Prostate gland (tissue), 2 donors: ENCODE results near the gene PIK3R6. TPM values are rescaled to one million over a fixed set of nuclear protein-coding genes. Genes with fewer than 3 reads are reported as not detected.

Source experiments
- DNase-seq: peaks from one replicate; pipeline ENCODE4 v3.0.0-alpha.2; 2019; ENCODE audit warnings: low spot score
- H3K27ac ChIP-seq, 2 donors: fragments of 200-600 bp; sonication (generic); 2 replicates each; pipeline ENCODE4 v1.5.1; 2017 to 2019
- H3K27me3 ChIP-seq: fragments of 200-600 bp; sonication (generic); replicated peaks from 2 replicates; pipeline ENCODE4 v1.5.1; 2019; ENCODE audit not compliant: insufficient read depth
- H3K36me3 ChIP-seq, 2 donors: fragments of 200-600 bp; sonication (generic); 1 replicate in 1 of 2; 2 replicates in 1 of 2; pipeline versions ENCODE4 v1.5.1 to v1.8.1; 2017 to 2019
- H3K4me1 ChIP-seq: fragments of 200-600 bp; sonication (generic); replicated peaks from 2 replicates; pipeline ENCODE4 v1.5.1; 2019
- H3K4me3 ChIP-seq, 2 donors: fragments of 200-600 bp; sonication (generic); 2 replicates each; pipeline ENCODE4 v1.5.1; 2017 to 2019
- H3K9me3 ChIP-seq: fragments of 200-600 bp; sonication (generic); 2 replicates; pipeline ENCODE4 v1.5.1; 2017
- CTCF ChIP-seq, 4 experiments: fragments of 200-600 bp in 2 of 4; fragments of 450-650 bp in 2 of 4; sonication (generic) in 2 of 4; IDR thresholded peaks; 1 replicate in 3 of 4; 2 replicates in 1 of 4; pipeline ENCODE4 v1.5.1; 2016 to 2019; ENCODE audit warnings: antibody characterized with exemption in 4 of 4, mild to moderate bottlenecking in 2 of 4, moderate library complexity in 2 of 4
- POLR2A ChIP-seq: fragments of 450-650 bp; IDR thresholded peaks from one replicate; pipeline ENCODE4 v1.6.1; 2016; ENCODE audit warnings: antibody characterized with exemption, mild to moderate bottlenecking
- POLR2AphosphoS5 ChIP-seq: sonication (generic); formaldehyde crosslinking; IDR thresholded peaks from one replicate; pipeline ENCODE4 v1.6.1; 2017; ENCODE audit warnings: antibody characterized with exemption
- WGBS: methylation state at CpG from one replicate; pipeline ENCODE4 v1.1.5; 2018; 5-methylcytosine and 5-hydroxymethylcytosine counted together
- intact Hi-C: fragments of 100-400 bp; cut with DNase I; formaldehyde crosslinking; loops from one replicate; pipeline ENCODE4 v1.14.2; 2022
- total RNA-seq, 2 donors: library from RNA; depleted of rRNA; stranded (reverse); fragments of >200 nt; gene quantifications; one replicate each; pipeline ENCODE4 v1.1.0, GENCODE V29; 2016

The PIK3R6 gene
- total RNA-seq: 1 to 10 TPM in 1 of 2 donors, under 1 TPM in 1; 0.18 to 2.6 TPM

GRCh38 chr17:8867361-8867981 is at the start of gene PIK3R6:
TSS of gene PIK3R6 (minus strand) at chr17:8867674. CDS start at chr17:8849794, 17,880 bp downstream.
- WGBS: 51% methylated on average over 12 of the region's 12 CpGs
- no peak for TF ChIP-seq POLR2A
- TF ChIP-seq POLR2AphosphoS5: no peak
- TF ChIP-seq CTCF (IDR thresholded peaks at IDR 0.05): no peak
- no peak for DNase-seq
- H3K36me3 ChIP-seq: no peaks in the 10 kb centered on the region
- no peaks in the 10 kb centered on the region for H3K27me3 ChIP-seq
- intact Hi-C loops: no loop called here
- H3K9me3 ChIP-seq: no peaks in the 10 kb centered on the region
- no peaks in the 10 kb centered on the region for H3K4me1 ChIP-seq
- H3K27ac ChIP-seq: no peak within 1 kb of the TSS
- no peak within 1 kb of the TSS for H3K4me3 ChIP-seq

GRCh38 chr17:8916466-8916865 is 49.0 kb upstream of the PIK3R6 start:
- H3K9me3 ChIP-seq: no peaks in the 10 kb centered on the region
- H3K27me3 ChIP-seq: peaks cover 1% of the 10 kb centered on the region
- no peak overlapping the region for H3K27ac ChIP-seq
- H3K4me1 ChIP-seq: no peaks in the 10 kb centered on the region
- DNase-seq: no peak
- intact Hi-C loops: no loop called here
- H3K36me3 ChIP-seq: no peaks in the 10 kb centered on the region
- no peak overlapping the region for H3K4me3 ChIP-seq
- TF ChIP-seq POLR2AphosphoS5: no peak
- TF ChIP-seq CTCF (IDR thresholded peaks at IDR 0.05): no peak
- no peak for TF ChIP-seq POLR2A
- 64% methylated on average over 7 of the region's 7 CpGs for WGBS

GRCh38 chr17:8914554-8914953 is 47.1 kb upstream of the PIK3R6 start:
- intact Hi-C loops: no loop called here
- Histone ChIP-seq H3K36me3 (no peaks in the 10 kb centered on the region), H3K27me3 (peaks cover 1% of the 10 kb centered on the region), H3K4me3 (no peak overlapping the region), H3K27ac (no peak overlapping the region), H3K9me3 (no peaks in the 10 kb centered on the region), H3K4me1 (no peaks in the 10 kb centered on the region)
- WGBS: 86% methylated on average over 8 of the region's 8 CpGs
- DNase-seq: no peak
- TF ChIP-seq CTCF (IDR thresholded peaks at IDR 0.05) (no peak), POLR2AphosphoS5 (no peak), POLR2A (no peak)

GRCh38 chr17:8913879-8914278 is 46.4 kb upstream of the PIK3R6 start:
- 80% methylated on average over 4 of the region's 4 CpGs for whole genome bisulfite sequencing
- Histone ChIP-seq H3K9me3 (no peaks in the 10 kb centered on the region), H3K27ac (no peak overlapping the region), H3K27me3 (peaks cover 1% of the 10 kb centered on the region), H3K36me3 (no peaks in the 10 kb centered on the region), H3K4me1 (no peaks in the 10 kb centered on the region), H3K4me3 (no peak overlapping the region)
- intact Hi-C loops: no loop called here
- DNase-seq: no peak
- TF ChIP-seq POLR2AphosphoS5 (no peak), CTCF (IDR thresholded peaks at IDR 0.05) (no peak), POLR2A (no peak)

- Histone ChIP-seq H3K27ac (no peak overlapping the region), H3K4me3 (no peak overlapping the region), H3K4me1 (no peaks in the 10 kb centered on the region), H3K9me3 (no peaks in the 10 kb centered on the region), H3K27me3 (peaks cover 1% of the 10 kb centered on the region), H3K36me3 (no peaks in the 10 kb centered on the region)
- intact Hi-C loops: no loop called here
- 88% methylated on average over 6 of the region's 6 CpGs for WGBS
- DNase-seq: no peak
- TF ChIP-seq CTCF (IDR thresholded peaks at IDR 0.05) (no peak), POLR2AphosphoS5 (no peak), POLR2A (no peak)
Measured at GRCh38 chr17:8913091-8913490, 45.6 kb upstream of the PIK3R6 start.
